ENCODE data around the gene DYSF.

- TF ChIP-seq CTCF (IDR thresholded peaks at IDR 0.05) (no peak), REST (IDR thresholded peaks at IDR 0.05; ENCODE audit: insufficient read depth in 1 of 2, low read depth in 2 of 2, low read length in 1 of 2) (no peak)
These were observed 226.1 kb downstream of the DYSF start for GRCh38 chr2:71679491-71679890.
